GM20000 (cell line): ENCODE results near the gene SLC1A1.
"Not testable (repeated sequence)": the region's sequence is repeated elsewhere in the genome, so short reads cannot be mapped to it uniquely, and the experiment has no call there.

ENCODE experiments used
- DNase-seq: peaks from one replicate; pipeline ENCODE4 v3.0.0; 2012; ENCODE audit warnings: low spot score
- CTCF ChIP-seq: IDR thresholded peaks from 2 replicates; pipeline ENCODE4 v1.5.1; 2012; ENCODE audit warnings: mild to moderate bottlenecking, control low read depth; ENCODE audit errors: extremely low read depth, missing control alignments

Gene SLC1A1

GRCh38 chr9:4510546-4511322 is 20.5 kb downstream of the SLC1A1 start:
- no peak for TF ChIP-seq CTCF
- no peak for DNase-seq

GRCh38 chr9:4514252-4515128 is 24.2 kb downstream of the SLC1A1 start:
- TF ChIP-seq CTCF: no peak
- DNase-seq: no peak

- DNase-seq: no peak
- TF ChIP-seq CTCF: no peak
These were observed 25.7 kb downstream of the SLC1A1 start for GRCh38 chr9:4515958-4516375.

GRCh38 chr9:4517274-4517673 is 27.0 kb downstream of the SLC1A1 start:
- DNase-seq: no peak
- no peak for TF ChIP-seq CTCF

- no peak for TF ChIP-seq CTCF
- no peak for DNase-seq
These were observed 29.3 kb downstream of the SLC1A1 start for GRCh38 chr9:4519604-4520003.

- no peak for DNase-seq
- TF ChIP-seq CTCF: no peak
These were observed 29.8 kb downstream of the SLC1A1 start for GRCh38 chr9:4520055-4520454.

- DNase-seq: peak; percentile 47
- no peak for TF ChIP-seq CTCF
These were observed 40.1 kb downstream of the SLC1A1 start for GRCh38 chr9:4530375-4530774.

GRCh38 chr9:4530831-4531230 is 40.6 kb downstream of the SLC1A1 start:
- DNase-seq: not testable (repeated sequence)

GRCh38 chr9:4531355-4531754 is 41.1 kb downstream of the SLC1A1 start:
- DNase-seq: not testable (repeated sequence)

- not testable (repeated sequence) for DNase-seq
These were observed 43.6 kb downstream of the SLC1A1 start for GRCh38 chr9:4533881-4534280.

GRCh38 chr9:4536196-4536595 is 45.9 kb downstream of the SLC1A1 start:
- not testable (repeated sequence) for DNase-seq
